D721Med (cell line): ENCODE measurements around the gene KLHL6.
"Not testable (repeated sequence)": the region's sequence is repeated elsewhere in the genome, so short reads cannot be mapped to it uniquely, and the experiment has no call there.

ENCODE experiments used
- DNase-seq: peaks from one replicate; pipeline ENCODE4 v3.0.0; 2011; ENCODE audit warnings: low spot score; ENCODE audit not compliant: insufficient read length
- FAIRE-seq: peaks from 2 replicates; lab custom pipeline; 2011; peaks lifted over from hg19 to GRCh38; lab: Jason Lieb, UNC
- TF ChIP-seq, protein P1 (sequence below): IDR thresholded peaks from 2 replicates; pipeline ENCODE4 v1.5.1; 2012; ENCODE audit warnings: mild to moderate bottlenecking, control low read depth; ENCODE audit not compliant: insufficient read depth; ENCODE audit errors: missing control alignments

The KLHL6 gene

DNA sequence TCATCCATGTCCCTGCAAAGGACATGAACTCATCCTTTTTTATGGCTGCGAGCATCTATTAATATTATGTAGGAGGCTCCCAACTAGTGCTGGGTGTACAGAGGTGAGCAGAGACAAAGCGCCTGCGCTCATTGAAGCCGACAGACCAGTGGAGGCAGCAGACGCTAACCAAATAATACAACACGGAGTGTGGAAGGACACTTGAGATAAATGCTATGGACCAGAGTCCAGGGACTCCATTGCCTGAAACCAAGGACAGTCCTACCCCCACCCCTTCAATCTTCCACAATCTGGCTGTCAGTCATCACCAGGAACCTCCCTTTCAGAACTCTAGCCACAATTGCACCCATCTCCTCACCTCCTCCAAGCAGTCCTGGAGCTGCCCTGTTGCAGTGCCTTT is 41.5 kb downstream of the KLHL6 start:
- TF ChIP-seq, protein P1, sequence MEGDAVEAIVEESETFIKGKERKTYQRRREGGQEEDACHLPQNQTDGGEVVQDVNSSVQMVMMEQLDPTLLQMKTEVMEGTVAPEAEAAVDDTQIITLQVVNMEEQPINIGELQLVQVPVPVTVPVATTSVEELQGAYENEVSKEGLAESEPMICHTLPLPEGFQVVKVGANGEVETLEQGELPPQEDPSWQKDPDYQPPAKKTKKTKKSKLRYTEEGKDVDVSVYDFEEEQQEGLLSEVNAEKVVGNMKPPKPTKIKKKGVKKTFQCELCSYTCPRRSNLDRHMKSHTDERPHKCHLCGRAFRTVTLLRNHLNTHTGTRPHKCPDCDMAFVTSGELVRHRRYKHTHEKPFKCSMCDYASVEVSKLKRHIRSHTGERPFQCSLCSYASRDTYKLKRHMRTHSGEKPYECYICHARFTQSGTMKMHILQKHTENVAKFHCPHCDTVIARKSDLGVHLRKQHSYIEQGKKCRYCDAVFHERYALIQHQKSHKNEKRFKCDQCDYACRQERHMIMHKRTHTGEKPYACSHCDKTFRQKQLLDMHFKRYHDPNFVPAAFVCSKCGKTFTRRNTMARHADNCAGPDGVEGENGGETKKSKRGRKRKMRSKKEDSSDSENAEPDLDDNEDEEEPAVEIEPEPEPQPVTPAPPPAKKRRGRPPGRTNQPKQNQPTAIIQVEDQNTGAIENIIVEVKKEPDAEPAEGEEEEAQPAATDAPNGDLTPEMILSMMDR, result no peak
- FAIRE-seq (no peak), DNase-seq (no peak)

DNA sequence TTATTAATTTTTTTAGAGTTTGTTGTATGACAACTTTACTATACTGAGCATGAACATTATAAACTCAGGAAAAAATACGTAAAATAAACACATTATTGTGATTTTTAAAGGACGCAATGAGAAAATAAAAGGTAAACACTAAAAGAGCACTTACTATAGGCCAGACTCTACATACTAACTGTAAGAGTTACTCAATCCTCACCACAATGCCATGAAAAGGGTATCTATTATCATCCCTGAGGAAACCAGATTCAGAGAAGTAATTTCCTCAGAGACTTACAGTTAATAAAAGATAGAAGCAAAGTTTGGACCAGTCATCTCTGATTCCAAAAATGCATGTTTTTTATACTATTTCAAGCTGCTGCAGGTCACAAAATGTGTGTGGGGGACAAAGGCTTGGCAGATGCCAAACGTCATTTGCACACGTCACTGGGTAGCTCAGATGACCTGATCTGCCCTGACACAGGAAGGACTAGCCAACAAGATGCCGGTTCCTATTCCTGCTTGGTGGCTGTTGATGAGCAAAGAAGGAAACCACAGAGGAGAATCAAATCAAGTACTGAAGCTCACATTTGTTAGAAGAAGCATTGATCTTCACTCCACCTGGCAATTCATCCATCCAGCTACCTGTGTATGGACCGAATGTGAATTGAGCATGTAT is 42.3 kb downstream of the KLHL6 start:
- DNase-seq (no peak), FAIRE-seq (no peak)
- TF ChIP-seq, protein P1, result no peak

DNA sequence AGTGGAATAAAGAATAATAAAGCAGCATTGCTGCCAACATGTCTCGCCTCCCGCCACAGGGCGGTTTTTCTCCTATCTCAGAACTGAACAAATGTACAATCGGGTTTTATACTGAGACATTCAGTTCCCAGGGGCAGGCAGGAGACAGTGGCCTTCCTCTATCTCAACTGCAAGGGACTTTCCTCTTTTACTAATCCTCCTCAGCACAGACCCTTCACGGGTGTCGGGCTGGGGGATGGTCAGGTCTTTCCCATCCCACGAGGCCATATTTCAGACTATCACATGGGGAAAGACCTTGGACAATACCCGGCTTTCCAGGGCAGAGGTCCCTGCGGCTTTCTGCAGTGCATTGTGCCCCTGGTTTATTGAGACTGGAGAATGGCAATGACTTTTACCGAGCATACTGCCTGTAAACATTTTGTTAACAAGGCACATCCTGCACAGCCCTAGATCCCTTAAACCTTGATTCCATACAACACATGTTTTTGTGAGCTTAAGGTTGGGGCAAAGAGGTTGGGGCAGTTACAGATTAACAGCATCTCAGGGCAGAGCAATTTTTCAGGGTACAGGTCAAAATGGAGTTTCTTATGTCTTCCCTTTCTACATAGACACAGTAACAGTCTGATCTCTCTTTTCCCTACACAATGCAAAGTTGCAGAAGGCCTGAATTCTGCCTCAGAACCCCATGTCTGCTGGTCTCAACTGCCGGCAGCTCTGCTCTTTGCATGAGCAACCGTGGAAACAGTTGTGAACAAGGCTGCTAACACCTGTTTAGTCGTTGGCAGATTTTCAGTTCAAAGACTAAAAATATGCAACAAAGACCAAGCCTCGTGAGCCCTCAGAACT is 44.0 kb downstream of the KLHL6 start:
- not testable (repeated sequence) for FAIRE-seq, DNase-seq

DNA sequence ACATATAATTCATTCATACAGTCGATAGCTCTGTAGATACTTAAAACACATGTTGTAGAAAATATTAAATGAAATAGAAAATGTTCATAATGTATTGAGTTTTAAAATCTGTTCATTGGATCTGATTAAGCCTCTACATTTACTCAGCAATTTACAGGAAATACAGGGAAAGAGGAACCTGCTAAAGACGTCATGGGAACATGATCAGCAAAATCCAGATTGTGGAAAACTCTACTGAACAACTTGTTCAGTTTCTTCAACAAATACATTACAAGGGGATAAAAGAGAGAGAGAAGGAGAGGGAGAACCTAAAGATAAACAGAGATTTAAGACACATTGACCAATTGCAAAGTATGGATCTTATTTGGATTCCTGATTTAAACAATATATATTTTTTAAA is 46.7 kb downstream of the KLHL6 start:
- TF ChIP-seq, protein P1, result no peak
- FAIRE-seq, result no peak
- no peak for DNase-seq

DNA sequence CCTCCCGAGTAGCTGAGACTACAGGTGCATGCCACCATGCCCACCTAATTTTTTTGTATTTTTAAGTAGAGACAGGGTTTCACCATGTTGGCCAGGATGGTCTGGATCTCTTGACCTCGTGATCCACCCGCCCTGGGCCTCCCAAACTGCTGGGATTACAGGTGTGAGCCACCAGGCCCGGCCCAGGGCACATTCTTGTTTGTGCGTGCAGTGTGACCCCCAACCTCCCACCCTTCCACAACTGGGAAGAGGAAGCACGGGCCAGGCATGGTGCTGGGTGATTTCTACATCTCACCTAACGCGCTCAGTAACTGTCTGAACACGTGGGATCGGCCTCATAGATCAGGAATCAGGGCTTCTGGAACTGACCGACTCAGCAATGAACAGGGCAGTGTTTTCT is 48.0 kb downstream of the KLHL6 start:
- FAIRE-seq (no peak), DNase-seq (no peak)
- TF ChIP-seq, protein P1, result no peak

DNA sequence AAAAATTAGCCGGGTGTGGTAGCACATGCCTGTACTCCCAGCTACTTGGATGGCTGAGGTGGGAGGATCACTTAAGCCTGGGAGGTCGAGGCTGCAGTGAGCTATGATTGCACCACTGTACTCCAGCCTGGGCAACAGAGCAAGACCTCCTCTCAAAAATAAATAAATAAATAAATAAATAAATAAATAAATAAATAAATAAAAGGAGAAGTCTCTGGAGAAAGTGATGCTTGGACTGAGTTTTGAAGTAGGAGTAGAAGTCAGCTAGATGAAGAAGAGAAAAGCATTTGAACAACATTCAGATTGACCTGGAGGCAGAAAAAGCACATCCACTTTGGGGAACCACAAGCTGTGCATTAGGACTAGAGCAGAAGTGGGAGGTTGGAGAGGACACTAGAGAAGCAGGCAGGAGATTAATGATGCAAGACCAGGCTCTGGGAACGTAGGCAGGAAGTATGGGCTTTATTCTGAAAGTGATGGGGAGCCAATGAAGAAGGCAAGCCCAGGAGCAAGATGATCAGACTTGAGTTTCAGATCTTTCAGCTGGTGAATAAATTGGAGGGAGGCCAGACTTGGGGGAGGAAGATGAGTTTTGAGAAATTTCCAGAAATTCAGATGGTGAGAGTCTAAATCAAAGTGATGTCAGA is 48.7 kb downstream of the KLHL6 start:
- TF ChIP-seq, protein P1, result no peak
- FAIRE-seq (no peak), DNase-seq (no peak)

DNA sequence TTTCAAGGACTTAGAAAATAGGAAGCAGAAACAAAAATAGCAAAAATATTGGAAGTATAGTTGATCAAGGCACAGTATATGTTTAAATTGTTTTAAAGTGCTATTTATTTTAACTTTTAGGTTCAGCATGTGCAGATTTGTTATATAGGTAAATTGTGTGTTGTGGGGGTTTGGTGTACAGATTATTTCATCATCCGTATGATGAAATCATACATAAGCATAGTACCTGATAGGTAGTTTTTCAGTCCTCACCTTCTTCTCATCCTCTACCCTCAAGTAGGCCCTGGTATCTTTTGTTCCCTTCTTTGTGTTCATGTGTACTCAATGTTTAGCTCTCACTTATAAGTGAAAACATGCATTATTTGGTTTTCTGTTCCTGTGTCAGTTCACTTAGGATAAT is 50.9 kb downstream of the KLHL6 start:
- DNase-seq, result no peak
- FAIRE-seq, result no peak

More for the DNA sequence above, 50.9 kb downstream of the KLHL6 start:
- TF ChIP-seq, protein P1, result no peak
